NCI-H1417 (cell line): ENCODE measurements around the gene PLEKHA5.
"Not testable (repeated sequence)": the region's sequence is repeated elsewhere in the genome, so short reads cannot be mapped to it uniquely, and the experiment has no call there.

Source experiments
- DNase-seq, 3 experiments: peaks; one replicate each; lab custom pipeline; 2025; lab: John Stamatoyannopoulos, UW

PLEKHA5 gene

GRCh38 chr12:19410211-19410610 lies 280.7 kb downstream of the PLEKHA5 start:
- no peak for DNase-seq

- peak in 1 of 3 experiments; percentile 36 for DNase-seq
These were observed 281.2 kb downstream of the PLEKHA5 start for GRCh38 chr12:19410629-19411185.

GRCh38 chr12:19411234-19412204 lies 282.0 kb downstream of the PLEKHA5 start:
- no peak for DNase-seq

- no peak for DNase-seq
These were observed 283.3 kb downstream of the PLEKHA5 start for GRCh38 chr12:19412844-19413243.

GRCh38 chr12:19413582-19413981 lies 284.0 kb downstream of the PLEKHA5 start:
- not testable (repeated sequence) for DNase-seq

GRCh38 chr12:19415563-19415962 lies 286.0 kb downstream of the PLEKHA5 start:
- DNase-seq, result no peak

- no peak for DNase-seq
These were observed 289.6 kb downstream of the PLEKHA5 start for GRCh38 chr12:19419086-19419485.

GRCh38 chr12:19421503-19422282 lies 292.2 kb downstream of the PLEKHA5 start:
- no peak for DNase-seq

GRCh38 chr12:19423166-19423930 lies 293.8 kb downstream of the PLEKHA5 start:
- no peak for DNase-seq
